Endothelial cell of umbilical vein (primary cell): ENCODE results near the gene RGS17.

Source experiments
- JUN ChIP-seq: IDR thresholded peaks from 2 replicates; pipeline ENCODE4 v1.6.1; 2011; ENCODE audit warnings: borderline replicate concordance, low read depth; ENCODE audit not compliant: insufficient read length, insufficient read depth
- POLR2A ChIP-seq: IDR thresholded peaks from 2 replicates; pipeline ENCODE4 v1.6.1; 2012; ENCODE audit warnings: low read depth, mild to moderate bottlenecking, control low read depth, low read length
- TF ChIP-seq, protein P1 (sequence below), 2 donors: IDR thresholded peaks; 1 replicate in 1 of 2; 2 replicates in 1 of 2; pipeline ENCODE4 v1.5.1; 2011; ENCODE audit warnings: low read length in 2 of 2, mild to moderate bottlenecking in 2 of 2, moderate library complexity in 2 of 2, control low read depth in 1 of 2, inconsistent platforms in 1 of 2, low read depth in 1 of 2; ENCODE audit not compliant: insufficient read depth in 1 of 2; ENCODE audit errors: extremely low read depth in 1 of 2

DNA sequence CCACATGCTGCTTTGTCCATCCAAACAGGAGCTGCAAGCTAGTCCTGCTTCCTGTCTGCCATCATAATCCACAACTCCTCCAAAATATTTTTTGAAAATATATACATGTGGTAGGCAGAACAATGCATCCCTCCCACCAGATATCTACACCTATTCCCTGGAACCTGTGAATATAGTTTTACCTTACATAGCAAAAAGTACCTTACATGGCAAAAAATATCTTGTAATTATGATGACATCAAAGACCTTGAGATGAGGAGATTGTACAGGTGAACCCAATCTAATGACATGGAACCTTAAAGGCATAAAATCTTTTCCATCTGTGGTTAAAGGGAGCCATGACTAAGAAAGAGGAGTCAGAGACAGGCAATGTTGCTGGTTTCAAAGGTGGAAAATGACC, 15.3 kb upstream of the RGS17 start:
- TF ChIP-seq, protein P1, sequence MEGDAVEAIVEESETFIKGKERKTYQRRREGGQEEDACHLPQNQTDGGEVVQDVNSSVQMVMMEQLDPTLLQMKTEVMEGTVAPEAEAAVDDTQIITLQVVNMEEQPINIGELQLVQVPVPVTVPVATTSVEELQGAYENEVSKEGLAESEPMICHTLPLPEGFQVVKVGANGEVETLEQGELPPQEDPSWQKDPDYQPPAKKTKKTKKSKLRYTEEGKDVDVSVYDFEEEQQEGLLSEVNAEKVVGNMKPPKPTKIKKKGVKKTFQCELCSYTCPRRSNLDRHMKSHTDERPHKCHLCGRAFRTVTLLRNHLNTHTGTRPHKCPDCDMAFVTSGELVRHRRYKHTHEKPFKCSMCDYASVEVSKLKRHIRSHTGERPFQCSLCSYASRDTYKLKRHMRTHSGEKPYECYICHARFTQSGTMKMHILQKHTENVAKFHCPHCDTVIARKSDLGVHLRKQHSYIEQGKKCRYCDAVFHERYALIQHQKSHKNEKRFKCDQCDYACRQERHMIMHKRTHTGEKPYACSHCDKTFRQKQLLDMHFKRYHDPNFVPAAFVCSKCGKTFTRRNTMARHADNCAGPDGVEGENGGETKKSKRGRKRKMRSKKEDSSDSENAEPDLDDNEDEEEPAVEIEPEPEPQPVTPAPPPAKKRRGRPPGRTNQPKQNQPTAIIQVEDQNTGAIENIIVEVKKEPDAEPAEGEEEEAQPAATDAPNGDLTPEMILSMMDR (IDR thresholded peaks at IDR 0.05; ENCODE audit: extremely low read depth in 1 of 2, insufficient read depth in 1 of 2, low read depth in 1 of 2, low read length in 2 of 2) = no peak
- TF ChIP-seq JUN (no peak), POLR2A (no peak)
